K562 (cell line): ENCODE measurements around the gene B3GALT6. TPM values are rescaled to one million over a fixed set of nuclear protein-coding genes. Genes with fewer than 3 reads are reported as not detected.

Experiments
- CHD4 ChIP-seq: fragments of 200-600 bp; sonication (generic); IDR thresholded peaks from 3 replicates; pipeline ENCODE4 v1.6.1; 2012; ENCODE audit warnings: low read depth, mild to moderate bottlenecking, mixed read lengths, low read length, inconsistent platforms; ENCODE audit not compliant: insufficient read depth, insufficient replicate concordance, poor library complexity, severe bottlenecking
- CSDE1 ChIP-seq, 2 experiments: fragments of 450-650 bp; IDR thresholded peaks; 2 replicates each; pipeline ENCODE4 v1.6.1; 2016; ENCODE audit warnings: mild to moderate bottlenecking in 1 of 2
- EP300 ChIP-seq: IDR thresholded peaks from 2 replicates; pipeline ENCODE4 v1.6.1; 2012; ENCODE audit warnings: low read length, improper control_type of control experiment
- FOS ChIP-seq: IDR thresholded peaks from 3 replicates; pipeline ENCODE4 v1.6.1; 2011; ENCODE audit not compliant: insufficient read length; ENCODE audit errors: extremely low read depth
- KLF16 ChIP-seq: IDR thresholded peaks from 2 replicates; pipeline ENCODE4 v1.6.1; 2016; ENCODE audit warnings: antibody characterized with exemption
- POLR3G ChIP-seq: IDR thresholded peaks from 2 replicates; pipeline ENCODE4 v1.6.1; 2011; ENCODE audit not compliant: insufficient read length, insufficient replicate concordance; ENCODE audit errors: extremely low read depth
- RBFOX2 ChIP-seq: fragments of 200-400 bp; formaldehyde crosslinking; IDR thresholded peaks from 2 replicates; pipeline ENCODE4 v1.6.1; 2017; ENCODE audit warnings: low read depth, mild to moderate bottlenecking, low read length, moderate library complexity
- RBM17 ChIP-seq: fragments of 200-400 bp; formaldehyde crosslinking; IDR thresholded peaks from 2 replicates; pipeline ENCODE4 v1.6.1; 2017; ENCODE audit warnings: low read depth, mild to moderate bottlenecking, low read length, borderline replicate concordance
- RFX5 ChIP-seq: IDR thresholded peaks from 2 replicates; pipeline ENCODE4 v1.6.1; 2011; ENCODE audit warnings: low read depth, mild to moderate bottlenecking, improper control_type of control experiment, low read length
- SAP30 ChIP-seq: fragments of 200-600 bp; sonication (generic); IDR thresholded peaks from 2 replicates; pipeline ENCODE4 v1.6.1; 2012; ENCODE audit warnings: borderline replicate concordance, low read depth, mild to moderate bottlenecking, moderate library complexity, low read length, control low read depth, inconsistent platforms; ENCODE audit not compliant: insufficient read depth, poor library complexity, severe bottlenecking
- TCFL5 ChIP-seq: fragments of 250-450 bp; sonication (Bioruptor Pico); conservative IDR thresholded peaks from 2 replicates; pipeline ENCODE4 v1.6.1; 2021; ENCODE audit warnings: mild to moderate bottlenecking, moderate library complexity, matching md5 sums
- TRIM28 ChIP-seq: fragments of 450-650 bp; IDR thresholded peaks from 2 replicates; pipeline ENCODE4 v1.6.1; 2017
- ZFP30 ChIP-seq: fragments of 250-450 bp; sonication (Bioruptor Pico); IDR thresholded peaks from 2 replicates; pipeline ENCODE4 v1.8.0; 2022; ENCODE audit warnings: moderate library complexity, mild to moderate bottlenecking, inconsistent platforms, borderline replicate concordance
- ZFX ChIP-seq: sonication (generic); formaldehyde crosslinking; IDR thresholded peaks from 2 replicates; pipeline ENCODE4 v1.8.0; 2022; ENCODE audit warnings: mild to moderate bottlenecking, missing genetic modification reagents, moderate library complexity
- ZNF253 ChIP-seq: fragments of 250-450 bp; sonication (Bioruptor Pico); conservative IDR thresholded peaks from 2 replicates; pipeline ENCODE4 v1.6.1; 2021; ENCODE audit warnings: mild to moderate bottlenecking
- ZNF354B ChIP-seq: fragments of 250-450 bp; sonication (Bioruptor Pico); IDR thresholded peaks from 2 replicates; pipeline ENCODE4 v1.4.0; 2020
- polyA plus RNA-seq, 8 experiments: library from polyadenylated mRNA; depleted of rRNA in 4 of 8; stranded (reverse) in 5 of 8; unstranded in 3 of 8; fragments of >200 nt; fragmentation: Nextera tagmentation in 2 of 8; fragmentation: Illumina TruSeq in 1 of 8; extraction: Ambion mirVana in 2 of 8; extraction: Trizol in 1 of 8; gene quantifications; 2 replicates each; pipeline versions ENCODE4 v1.2.1 to v1.2.3, GENCODE V29; 2011 to 2014; ENCODE audit warnings: inconsistent platforms in 1 of 8, missing spikeins in 1 of 8
- total RNA-seq, 7 experiments: library from RNA; depleted of rRNA in 6 of 7; stranded (reverse); fragments of >200 nt in 6 of 7; fragmentation: Illumina TruSeq in 2 of 7; extraction: Trizol in 2 of 7; gene quantifications; 2 replicates each; pipeline versions ENCODE4 v1.2.1 to v1.2.3, GENCODE V29; 2011 to 2021; ENCODE audit warnings: low replicate concordance in 1 of 7
- TF ChIP-seq, protein P1 (sequence below): IDR thresholded peaks from 2 replicates; pipeline ENCODE4 v1.6.1; 2011; ENCODE audit not compliant: insufficient read length; ENCODE audit errors: extremely low read depth
- TF ChIP-seq, protein P2 (sequence below): IDR thresholded peaks from 2 replicates; pipeline ENCODE4 v1.6.1; 2016; ENCODE audit warnings: missing genetic modification characterization, missing compliant biosample characterization
- TF ChIP-seq, protein P3 (sequence below): fragments of 250-450 bp; sonication (Bioruptor Pico); IDR thresholded peaks from 2 replicates; pipeline ENCODE4 v1.8.0; 2021; ENCODE audit warnings: moderate library complexity, mild to moderate bottlenecking, inconsistent platforms
- TF ChIP-seq, protein P4 (sequence below): sonication (generic); formaldehyde crosslinking; IDR thresholded peaks from 2 replicates; pipeline ENCODE4 v1.5.0; 2020; ENCODE audit warnings: missing genetic modification reagents
- TF ChIP-seq, protein P5 (sequence below), 3 experiments: fragments of 200-800 bp in 1 of 3; sonication (Bioruptor generic) in 1 of 3; sonication (generic) in 1 of 3; formaldehyde crosslinking in 1 of 3; IDR thresholded peaks; 2 replicates each; pipeline versions ENCODE4 v1.6.1 to v1.8.0; 2016 to 2022; ENCODE audit warnings: mild to moderate bottlenecking in 2 of 3, missing compliant biosample characterization in 2 of 3, missing genetic modification characterization in 2 of 3, missing genetic modification reagents in 1 of 3

The B3GALT6 gene
- total and polyA plus RNA-seq, 9 of the 15 experiments (the other 6 are each of a cell fraction or from before 2014, with no cell fraction given), result 0.68 to 29.8 (median 9.9) TPM

DNA sequence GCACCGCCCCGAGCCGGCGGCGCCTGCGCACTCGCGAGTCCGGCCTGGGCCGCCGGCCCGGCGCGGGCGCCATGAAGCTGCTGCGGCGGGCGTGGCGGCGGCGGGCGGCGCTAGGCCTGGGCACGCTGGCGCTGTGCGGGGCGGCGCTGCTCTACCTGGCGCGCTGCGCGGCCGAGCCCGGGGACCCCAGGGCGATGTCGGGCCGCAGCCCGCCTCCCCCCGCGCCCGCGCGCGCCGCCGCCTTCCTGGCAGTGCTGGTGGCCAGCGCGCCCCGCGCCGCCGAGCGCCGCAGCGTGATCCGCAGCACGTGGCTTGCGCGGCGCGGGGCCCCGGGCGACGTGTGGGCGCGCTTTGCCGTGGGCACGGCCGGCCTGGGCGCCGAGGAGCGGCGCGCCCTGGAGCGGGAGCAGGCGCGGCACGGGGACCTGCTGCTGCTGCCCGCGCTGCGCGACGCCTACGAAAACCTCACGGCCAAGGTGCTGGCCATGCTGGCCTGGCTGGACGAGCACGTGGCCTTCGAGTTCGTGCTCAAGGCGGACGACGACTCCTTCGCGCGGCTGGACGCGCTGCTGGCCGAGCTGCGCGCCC, at the start of gene B3GALT6 (continued):
- TF ChIP-seq, protein P1, sequence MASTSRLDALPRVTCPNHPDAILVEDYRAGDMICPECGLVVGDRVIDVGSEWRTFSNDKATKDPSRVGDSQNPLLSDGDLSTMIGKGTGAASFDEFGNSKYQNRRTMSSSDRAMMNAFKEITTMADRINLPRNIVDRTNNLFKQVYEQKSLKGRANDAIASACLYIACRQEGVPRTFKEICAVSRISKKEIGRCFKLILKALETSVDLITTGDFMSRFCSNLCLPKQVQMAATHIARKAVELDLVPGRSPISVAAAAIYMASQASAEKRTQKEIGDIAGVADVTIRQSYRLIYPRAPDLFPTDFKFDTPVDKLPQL, result no peak
- no peak for TF ChIP-seq CHD4
- no peak for TF ChIP-seq RBFOX2
- TF ChIP-seq SAP30, result no peak
- TF ChIP-seq, protein P2, sequence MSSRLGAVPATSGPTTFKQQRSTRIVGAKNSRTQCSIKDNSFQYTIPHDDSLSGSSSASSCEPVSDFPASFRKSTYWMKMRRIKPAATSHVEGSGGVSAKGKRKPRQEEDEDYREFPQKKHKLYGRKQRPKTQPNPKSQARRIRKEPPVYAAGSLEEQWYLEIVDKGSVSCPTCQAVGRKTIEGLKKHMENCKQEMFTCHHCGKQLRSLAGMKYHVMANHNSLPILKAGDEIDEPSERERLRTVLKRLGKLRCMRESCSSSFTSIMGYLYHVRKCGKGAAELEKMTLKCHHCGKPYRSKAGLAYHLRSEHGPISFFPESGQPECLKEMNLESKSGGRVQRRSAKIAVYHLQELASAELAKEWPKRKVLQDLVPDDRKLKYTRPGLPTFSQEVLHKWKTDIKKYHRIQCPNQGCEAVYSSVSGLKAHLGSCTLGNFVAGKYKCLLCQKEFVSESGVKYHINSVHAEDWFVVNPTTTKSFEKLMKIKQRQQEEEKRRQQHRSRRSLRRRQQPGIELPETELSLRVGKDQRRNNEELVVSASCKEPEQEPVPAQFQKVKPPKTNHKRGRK (tag), result no peak
- no peak for TF ChIP-seq EP300
- no peak for TF ChIP-seq POLR3G
- no peak for TF ChIP-seq RBM17
- no peak for TF ChIP-seq ZFX
- no peak for TF ChIP-seq ZNF253 (CRISPR knock-in tag)
- no peak for TF ChIP-seq TRIM28
- TF ChIP-seq ZFP30 (CRISPR knock-in tag), result no peak
- TF ChIP-seq, protein P3, sequence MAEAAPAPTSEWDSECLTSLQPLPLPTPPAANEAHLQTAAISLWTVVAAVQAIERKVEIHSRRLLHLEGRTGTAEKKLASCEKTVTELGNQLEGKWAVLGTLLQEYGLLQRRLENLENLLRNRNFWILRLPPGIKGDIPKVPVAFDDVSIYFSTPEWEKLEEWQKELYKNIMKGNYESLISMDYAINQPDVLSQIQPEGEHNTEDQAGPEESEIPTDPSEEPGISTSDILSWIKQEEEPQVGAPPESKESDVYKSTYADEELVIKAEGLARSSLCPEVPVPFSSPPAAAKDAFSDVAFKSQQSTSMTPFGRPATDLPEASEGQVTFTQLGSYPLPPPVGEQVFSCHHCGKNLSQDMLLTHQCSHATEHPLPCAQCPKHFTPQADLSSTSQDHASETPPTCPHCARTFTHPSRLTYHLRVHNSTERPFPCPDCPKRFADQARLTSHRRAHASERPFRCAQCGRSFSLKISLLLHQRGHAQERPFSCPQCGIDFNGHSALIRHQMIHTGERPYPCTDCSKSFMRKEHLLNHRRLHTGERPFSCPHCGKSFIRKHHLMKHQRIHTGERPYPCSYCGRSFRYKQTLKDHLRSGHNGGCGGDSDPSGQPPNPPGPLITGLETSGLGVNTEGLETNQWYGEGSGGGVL (CRISPR knock-in tag), result no peak
- TF ChIP-seq FOS, result no peak
- TF ChIP-seq, protein P4, sequence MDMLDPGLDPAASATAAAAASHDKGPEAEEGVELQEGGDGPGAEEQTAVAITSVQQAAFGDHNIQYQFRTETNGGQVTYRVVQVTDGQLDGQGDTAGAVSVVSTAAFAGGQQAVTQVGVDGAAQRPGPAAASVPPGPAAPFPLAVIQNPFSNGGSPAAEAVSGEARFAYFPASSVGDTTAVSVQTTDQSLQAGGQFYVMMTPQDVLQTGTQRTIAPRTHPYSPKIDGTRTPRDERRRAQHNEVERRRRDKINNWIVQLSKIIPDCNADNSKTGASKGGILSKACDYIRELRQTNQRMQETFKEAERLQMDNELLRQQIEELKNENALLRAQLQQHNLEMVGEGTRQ (CRISPR knock-in tag), result 0 out of 2 replicates have a peak, but pooled peaks have one; percentile 21
- TF ChIP-seq TCFL5 (CRISPR knock-in tag), result no peak
- TF ChIP-seq CSDE1 (IDR thresholded peaks at IDR 0.05), result no peak
- TF ChIP-seq, protein P5, sequence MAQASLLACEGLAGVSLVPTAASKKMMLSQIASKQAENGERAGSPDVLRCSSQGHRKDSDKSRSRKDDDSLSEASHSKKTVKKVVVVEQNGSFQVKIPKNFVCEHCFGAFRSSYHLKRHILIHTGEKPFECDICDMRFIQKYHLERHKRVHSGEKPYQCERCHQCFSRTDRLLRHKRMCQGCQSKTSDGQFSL (CRISPR knock-in tag; IDR thresholded peaks at IDR 0.05), result no peak
- TF ChIP-seq, protein P5 (tag; IDR thresholded peaks at IDR 0.05), result peak in 1 of 2 experiments; percentile 82; a peak in 1 of 4 replicates
- TF ChIP-seq RFX5, result no peak
- TF ChIP-seq ZNF354B (CRISPR knock-in tag), result no peak
- TF ChIP-seq KLF16, result no peak
